Tibial artery (tissue), 4 donors: ENCODE data around the gene SYT8.
"Not testable (repeated sequence)": the region's sequence is repeated elsewhere in the genome, so short reads cannot be mapped to it uniquely, and the experiment has no call there.

ENCODE experiments used
- DNase-seq, 2 donors: peaks; one replicate each; pipeline ENCODE4 v3.0.0-alpha.2; 2019
- H3K27ac ChIP-seq, 2 donors: fragments of 200-600 bp; sonication (generic) in 1 of 2; 1 replicate in 1 of 2; 2 replicates in 1 of 2; pipeline ENCODE4 v1.5.1; 2018 to 2019; ENCODE audit warnings: mild to moderate bottlenecking in 1 of 2
- H3K27me3 ChIP-seq, 2 donors: fragments of 200-600 bp; sonication (generic) in 1 of 2; one replicate each; pipeline versions ENCODE4 v1.5.1 to v1.6.0; 2016 to 2019
- H3K36me3 ChIP-seq, 3 donors: fragments of 200-600 bp; sonication (generic) in 2 of 3; one replicate each; pipeline ENCODE4 v1.5.1; 2016 to 2019; ENCODE audit warnings: mild to moderate bottlenecking in 2 of 3
- H3K4me1 ChIP-seq, 4 donors: fragments of 200-600 bp; sonication (generic) in 2 of 4; 1 replicate in 3 of 4; 2 replicates in 1 of 4; pipeline ENCODE4 v1.5.1; 2016 to 2019
- H3K4me3 ChIP-seq, 2 donors: fragments of 200-600 bp; sonication (generic) in 1 of 2; 1 replicate in 1 of 2; 2 replicates in 1 of 2; pipeline ENCODE4 v1.5.1; 2018 to 2019; ENCODE audit warnings: mild to moderate bottlenecking in 2 of 2
- H3K9me3 ChIP-seq, 3 donors: fragments of 200-600 bp; sonication (generic) in 1 of 3; one replicate each; pipeline ENCODE4 v1.5.1; 2016 to 2019
- CTCF ChIP-seq, 2 experiments: fragments of 200-600 bp in 1 of 2; fragments of 450-650 bp in 1 of 2; IDR thresholded peaks; one replicate each; pipeline ENCODE4 v1.5.1; 2017 to 2019; ENCODE audit warnings: antibody characterized with exemption in 2 of 2, mild to moderate bottlenecking in 1 of 2, moderate library complexity in 1 of 2
- intact Hi-C: fragments of 100-400 bp; cut with DNase I; formaldehyde crosslinking; loops from one replicate; pipeline ENCODE4 v1.15.0; 2023; ENCODE audit warnings: low total_unique reads

The SYT8 gene

GRCh38 chr11:1870721-1871466 lies 36.1 kb downstream of the SYT8 start:
- peak in 1 of 2 donors; percentile 88 for DNase-seq
- intact Hi-C loops, result no loop called here
- Histone ChIP-seq H3K4me1 (peaks cover 0 to 63% (median 37%) of the 10 kb centered on the region in 4 donors), H3K27ac (peak overlapping the region; percentile 61 to 94), H3K36me3 (no peaks in the 10 kb centered on the region), H3K9me3 (no peaks in the 10 kb centered on the region), H3K27me3 (peaks cover 0 to 47% of the 10 kb centered on the region in 2 donors), H3K4me3 (peak overlapping the region; percentile 27 to 39)
- no peak for TF ChIP-seq CTCF (IDR thresholded peaks at IDR 0.05)

GRCh38 chr11:1871531-1871930 lies 36.7 kb downstream of the SYT8 start:
- H3K4me1 ChIP-seq, result peaks cover 0 to 65% (median 38%) of the 10 kb centered on the region in 4 donors
- H3K4me3 ChIP-seq, result peak overlapping the region in 1 of 2 donors; percentile 39
- no peak for TF ChIP-seq CTCF (IDR thresholded peaks at IDR 0.05)
- intact Hi-C loops, result no loop called here
- H3K27me3 ChIP-seq, result peaks cover 0 to 47% of the 10 kb centered on the region in 2 donors
- no peak for DNase-seq
- H3K36me3 ChIP-seq, result no peaks in the 10 kb centered on the region
- H3K9me3 ChIP-seq, result no peaks in the 10 kb centered on the region
- peak overlapping the region; percentile 61 to 94 for H3K27ac ChIP-seq

- Histone ChIP-seq H3K4me3 (no peak overlapping the region), H3K9me3 (no peaks in the 10 kb centered on the region), H3K27me3 (peaks cover 0 to 47% of the 10 kb centered on the region in 2 donors), H3K4me1 (peaks cover 0 to 74% (median 41%) of the 10 kb centered on the region in 4 donors), H3K27ac (peak overlapping the region; percentile 55 to 61), H3K36me3 (no peaks in the 10 kb centered on the region)
- DNase-seq, result no peak
- TF ChIP-seq CTCF (IDR thresholded peaks at IDR 0.05), result no peak
- intact Hi-C loops, result no loop called here
Observed at GRCh38 chr11:1872267-1872985, 37.6 kb downstream of the SYT8 start.

DNA sequence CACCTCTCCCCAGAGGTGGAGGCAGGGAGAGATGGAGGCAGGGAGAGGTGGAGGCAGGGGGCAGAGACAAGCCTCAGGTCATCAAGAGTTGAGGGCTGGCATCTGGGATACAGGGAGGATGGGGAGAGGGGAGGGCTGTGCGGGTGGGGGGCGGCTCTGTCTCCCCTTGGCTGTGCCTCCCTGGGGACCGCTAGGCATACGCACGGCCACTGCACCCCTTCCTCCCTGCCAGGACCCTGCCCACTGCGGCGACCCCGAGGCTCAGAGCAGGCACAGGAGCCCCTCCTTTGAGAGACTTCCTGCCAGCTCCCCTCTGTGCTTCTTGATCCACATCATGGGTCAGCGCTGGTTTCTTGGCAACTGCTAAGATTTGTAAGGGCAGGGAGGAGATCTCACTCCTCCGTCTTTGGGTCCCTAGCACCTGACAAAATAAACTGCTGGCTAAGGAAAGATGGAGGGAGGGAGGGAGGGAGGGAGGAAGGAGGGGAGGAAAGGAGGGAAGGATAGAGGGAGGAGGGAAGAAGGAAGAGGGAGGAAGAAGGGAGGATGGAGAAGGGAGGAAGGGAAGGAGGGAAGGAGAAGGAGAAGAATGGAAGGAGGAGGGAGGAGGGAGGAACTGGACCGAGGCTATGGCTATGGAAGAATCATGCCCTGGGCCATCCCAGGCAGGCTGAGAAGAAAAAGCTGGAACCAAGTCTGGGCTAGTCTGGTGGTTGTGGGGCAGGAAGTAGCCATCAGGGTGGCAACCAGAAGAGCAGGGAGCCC lies 38.4 kb downstream of the SYT8 start:
- intact Hi-C loops, result no loop called here
- Histone ChIP-seq H3K4me3 (no peak overlapping the region), H3K36me3 (no peaks in the 10 kb centered on the region), H3K4me1 (peaks cover 0 to 71% (median 41%) of the 10 kb centered on the region in 4 donors), H3K27me3 (peaks cover 0 to 47% of the 10 kb centered on the region in 2 donors), H3K27ac (peak overlapping the region; percentile 32 to 55), H3K9me3 (no peaks in the 10 kb centered on the region)
- no peak for TF ChIP-seq CTCF (IDR thresholded peaks at IDR 0.05)
- no peak for DNase-seq

DNA sequence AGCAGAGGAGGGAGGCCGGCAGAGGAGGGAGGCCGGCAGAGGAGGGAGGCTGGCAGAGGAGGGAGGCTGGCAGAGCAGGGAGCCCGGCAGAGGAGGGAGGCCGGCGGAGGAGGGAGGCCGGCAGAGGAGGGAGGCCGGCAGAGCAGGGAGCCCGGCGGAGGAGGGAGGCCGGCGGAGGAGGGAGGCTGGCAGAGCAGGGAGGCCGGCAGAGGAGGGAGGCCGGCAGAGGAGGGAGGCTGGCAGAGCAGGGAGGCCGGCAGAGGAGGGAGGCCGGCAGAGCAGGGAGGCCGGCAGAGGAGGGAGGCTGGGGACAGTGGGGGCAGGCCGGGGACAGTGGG lies 39.0 kb downstream of the SYT8 start:
- peaks cover 0 to 66% (median 36%) of the 10 kb centered on the region in 4 donors for H3K4me1 ChIP-seq
- intact Hi-C loops, H3K9me3 ChIP-seq, H3K36me3 ChIP-seq, DNase-seq, H3K4me3 ChIP-seq: not testable (repeated sequence)
- H3K27me3 ChIP-seq, result peaks cover 0 to 42% of the 10 kb centered on the region in 2 donors
- H3K27ac ChIP-seq, result peak overlapping the region in 1 of 2 donors; percentile 55

DNA sequence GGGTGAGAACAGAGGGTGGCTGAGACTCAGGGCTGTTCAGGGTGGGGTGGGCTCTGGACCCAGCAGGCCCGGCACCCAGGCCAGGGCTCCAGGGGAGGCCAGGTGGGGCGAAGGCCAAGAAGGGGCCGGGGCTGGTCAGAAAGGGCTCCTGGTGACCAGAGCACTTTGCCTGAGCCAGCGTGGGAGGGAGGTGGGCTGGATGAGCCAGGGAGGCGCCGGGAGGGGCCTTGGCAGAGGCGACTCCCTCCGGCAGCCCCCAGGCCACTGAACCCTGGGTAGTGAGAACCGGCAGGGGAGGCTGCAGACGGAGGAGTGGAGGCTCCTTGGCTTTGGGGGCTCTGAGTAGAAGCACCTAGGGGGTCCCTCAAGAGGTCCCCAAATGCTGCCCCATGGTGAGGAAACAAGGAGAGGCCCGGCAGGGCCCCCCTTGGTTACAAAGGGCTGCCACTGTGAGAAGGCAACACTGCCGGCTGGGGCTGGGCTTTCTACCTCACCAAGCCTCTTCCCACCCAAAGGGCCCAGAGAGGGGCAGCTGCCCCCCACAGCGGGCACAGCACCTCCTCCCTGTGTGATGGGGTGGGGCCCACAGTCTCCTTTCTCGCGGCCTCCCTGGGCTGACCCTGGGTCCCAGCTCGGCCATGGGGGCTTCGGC lies 39.8 kb downstream of the SYT8 start:
- H3K9me3 ChIP-seq, H3K4me3 ChIP-seq, H3K36me3 ChIP-seq, DNase-seq: not testable (repeated sequence)
- intact Hi-C loops, result loop anchor here (5.0 kb wide), 1 partner anchor 37 kb away; the partner anchor contains the start of gene TNNI2
- Histone ChIP-seq H3K27me3 (peaks cover 0 to 35% of the 10 kb centered on the region in 2 donors), H3K27ac (peak overlapping the region; percentile 33 to 41), H3K4me1 (peaks cover 0 to 60% (median 30%) of the 10 kb centered on the region in 4 donors)
